ENCODE results near the gene APPBP2. TPM values are rescaled to one million over a fixed set of nuclear protein-coding genes. Genes with fewer than 3 reads are reported as not detected.

APPBP2 gene
- polyA plus RNA-seq, 4 donors: 5.7 to 31.5 (median 8.1) TPM

DNA sequence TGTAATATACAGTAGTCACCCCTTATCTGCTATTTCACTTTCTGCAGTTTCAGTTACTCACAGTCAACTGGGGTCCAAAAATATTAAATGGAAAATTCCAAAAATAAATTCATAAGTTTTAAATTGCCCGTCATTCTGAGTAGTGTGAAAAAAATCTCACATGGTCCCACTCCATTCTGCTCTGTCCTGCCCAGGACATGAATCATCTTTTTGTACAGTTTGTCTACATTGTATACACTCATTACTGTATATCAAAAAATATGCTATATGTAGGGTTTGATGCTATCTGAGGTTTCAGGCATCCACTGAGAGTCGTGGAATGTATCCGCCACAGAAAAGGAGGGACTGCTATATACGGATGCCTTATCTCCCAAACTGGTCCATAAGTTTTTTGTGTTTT is 16.0 kb upstream of the APPBP2 start:
- 86 to 94% (median 89%) methylated on average over 4 of the region's 4 CpGs for WGBS, 3 donors
- Histone ChIP-seq H3K9me3 (ENCODE audit: control insufficient read depth in 2 of 2, insufficient read depth in 1 of 2, low read depth in 1 of 2, low read length in 1 of 2) (no peaks in the 10 kb centered on the region), H3K27ac (ENCODE audit: low read depth in 1 of 3, low read length in 2 of 3) (no peak overlapping the region), H3K4me3 (ENCODE audit: low read depth in 1 of 3, low read length in 3 of 3) (no peak overlapping the region), H3K4me1 (ENCODE audit: control insufficient read depth in 3 of 3, insufficient read depth in 2 of 3, low read depth in 1 of 3, low read length in 2 of 3) (no peaks in the 10 kb centered on the region), H3K27me3 (ENCODE audit: control insufficient read depth in 3 of 3, insufficient read depth in 3 of 3, low read length in 3 of 3) (no peaks in the 10 kb centered on the region), H3K36me3 (ENCODE audit: control insufficient read depth in 3 of 3, insufficient read depth in 2 of 3, low read depth in 1 of 3, low read length in 3 of 3) (no peaks in the 10 kb centered on the region)
- DNase-seq (no peak), FAIRE-seq (no peak)

GRCh38 chr17:60540460-60540859 is 14.4 kb upstream of the APPBP2 start:
- DNase-seq: no peak
- 94 to 100% (median 98%) methylated on average over 1 of the region's 1 CpG for WGBS, 3 donors

GRCh38 chr17:60539807-60540206 is 13.8 kb upstream of the APPBP2 start:
- Histone ChIP-seq H3K36me3 (ENCODE audit: control insufficient read depth in 3 of 3, insufficient read depth in 2 of 3, low read depth in 1 of 3, low read length in 3 of 3) (no peaks in the 10 kb centered on the region), H3K27ac (ENCODE audit: low read depth in 1 of 3, low read length in 2 of 3) (no peak overlapping the region), H3K4me3 (ENCODE audit: low read depth in 1 of 3, low read length in 3 of 3) (no peak overlapping the region), H3K9me3 (ENCODE audit: control insufficient read depth in 2 of 2, insufficient read depth in 1 of 2, low read depth in 1 of 2, low read length in 1 of 2) (no peaks in the 10 kb centered on the region), H3K27me3 (ENCODE audit: control insufficient read depth in 3 of 3, insufficient read depth in 3 of 3, low read length in 3 of 3) (no peaks in the 10 kb centered on the region), H3K4me1 (ENCODE audit: control insufficient read depth in 3 of 3, insufficient read depth in 2 of 3, low read depth in 1 of 3, low read length in 2 of 3) (peaks cover 0 to under 1% (median 0%) of the 10 kb centered on the region in 3 donors)
- FAIRE-seq (no peak), DNase-seq (no peak)
- WGBS, 3 donors: 80 to 90% (median 89%) methylated on average over 2 of the region's 2 CpGs

More at GRCh38 chr17:60540460-60540859, 14.4 kb upstream of the APPBP2 start:
- Histone ChIP-seq H3K9me3 (ENCODE audit: control insufficient read depth in 2 of 2, insufficient read depth in 1 of 2, low read depth in 1 of 2, low read length in 1 of 2) (no peaks in the 10 kb centered on the region), H3K27ac (ENCODE audit: low read depth in 1 of 3, low read length in 2 of 3) (no peak overlapping the region), H3K27me3 (ENCODE audit: control insufficient read depth in 3 of 3, insufficient read depth in 3 of 3, low read length in 3 of 3) (no peaks in the 10 kb centered on the region), H3K4me1 (ENCODE audit: control insufficient read depth in 3 of 3, insufficient read depth in 2 of 3, low read depth in 1 of 3, low read length in 2 of 3) (no peaks in the 10 kb centered on the region), H3K36me3 (ENCODE audit: control insufficient read depth in 3 of 3, insufficient read depth in 2 of 3, low read depth in 1 of 3, low read length in 3 of 3) (no peaks in the 10 kb centered on the region), H3K4me3 (ENCODE audit: low read depth in 1 of 3, low read length in 3 of 3) (no peak overlapping the region)
- no peak for FAIRE-seq

- DNase-seq (no peak), FAIRE-seq (no peak)
- Histone ChIP-seq H3K27ac (ENCODE audit: low read depth in 1 of 3, low read length in 2 of 3) (no peak overlapping the region), H3K9me3 (ENCODE audit: control insufficient read depth in 2 of 2, insufficient read depth in 1 of 2, low read depth in 1 of 2, low read length in 1 of 2) (no peaks in the 10 kb centered on the region), H3K4me1 (ENCODE audit: control insufficient read depth in 3 of 3, insufficient read depth in 2 of 3, low read depth in 1 of 3, low read length in 2 of 3) (peaks cover 0 to 6% (median 3%) of the 10 kb centered on the region in 3 donors), H3K27me3 (ENCODE audit: control insufficient read depth in 3 of 3, insufficient read depth in 3 of 3, low read length in 3 of 3) (no peaks in the 10 kb centered on the region), H3K4me3 (ENCODE audit: low read depth in 1 of 3, low read length in 3 of 3) (no peak overlapping the region), H3K36me3 (ENCODE audit: control insufficient read depth in 3 of 3, insufficient read depth in 2 of 3, low read depth in 1 of 3, low read length in 3 of 3) (no peaks in the 10 kb centered on the region)
- WGBS, 3 donors: 86 to 92% (median 89%) methylated on average over 8 to 9 of the region's 9 CpGs
Measured at GRCh38 chr17:60538726-60539125, 12.7 kb upstream of the APPBP2 start.

GRCh38 chr17:60535382-60536279 is 9.6 kb upstream of the APPBP2 start:
- no peak overlapping the region for H3K4me3 ChIP-seq (ENCODE audit: low read depth in 1 of 3, low read length in 3 of 3)
- no peaks in the 10 kb centered on the region for H3K27me3 ChIP-seq (ENCODE audit: control insufficient read depth in 3 of 3, insufficient read depth in 3 of 3, low read length in 3 of 3)
- 60 to 84% (median 82%) methylated on average over 3 of the region's 3 CpGs for WGBS, 3 donors
- peaks cover 0 to 6% (median 3%) of the 10 kb centered on the region in 3 donors for H3K4me1 ChIP-seq (ENCODE audit: control insufficient read depth in 3 of 3, insufficient read depth in 2 of 3, low read depth in 1 of 3, low read length in 2 of 3)
- FAIRE-seq (no peak), DNase-seq (no peak)
- peak overlapping the region in 1 of 3 donors; percentile 16 for H3K27ac ChIP-seq (ENCODE audit: low read depth in 1 of 3, low read length in 2 of 3)
- H3K9me3 ChIP-seq (ENCODE audit: control insufficient read depth in 2 of 2, insufficient read depth in 1 of 2, low read depth in 1 of 2, low read length in 1 of 2): no peaks in the 10 kb centered on the region
- H3K36me3 ChIP-seq (ENCODE audit: control insufficient read depth in 3 of 3, insufficient read depth in 2 of 3, low read depth in 1 of 3, low read length in 3 of 3): no peaks in the 10 kb centered on the region

- H3K36me3 ChIP-seq (ENCODE audit: control insufficient read depth in 3 of 3, insufficient read depth in 2 of 3, low read depth in 1 of 3, low read length in 3 of 3): no peaks in the 10 kb centered on the region
- no peak overlapping the region for H3K4me3 ChIP-seq (ENCODE audit: low read depth in 1 of 3, low read length in 3 of 3)
- peaks cover 0 to 2% of the 10 kb centered on the region in 2 donors for H3K9me3 ChIP-seq (ENCODE audit: control insufficient read depth in 2 of 2, insufficient read depth in 1 of 2, low read depth in 1 of 2, low read length in 1 of 2)
- H3K4me1 ChIP-seq (ENCODE audit: control insufficient read depth in 3 of 3, insufficient read depth in 2 of 3, low read depth in 1 of 3, low read length in 2 of 3): peaks cover 0 to 6% (median 3%) of the 10 kb centered on the region in 3 donors
- no peak overlapping the region for H3K27ac ChIP-seq (ENCODE audit: low read depth in 1 of 3, low read length in 2 of 3)
- no peak for FAIRE-seq
- H3K27me3 ChIP-seq (ENCODE audit: control insufficient read depth in 3 of 3, insufficient read depth in 3 of 3, low read length in 3 of 3): no peaks in the 10 kb centered on the region
- WGBS, 3 donors: 18 to 65% (median 40%) methylated on average over 7 of the region's 7 CpGs
- peak; percentile 44 to 66 for DNase-seq
Measured at GRCh38 chr17:60534613-60535157, 8.6 kb upstream of the APPBP2 start.

DNA sequence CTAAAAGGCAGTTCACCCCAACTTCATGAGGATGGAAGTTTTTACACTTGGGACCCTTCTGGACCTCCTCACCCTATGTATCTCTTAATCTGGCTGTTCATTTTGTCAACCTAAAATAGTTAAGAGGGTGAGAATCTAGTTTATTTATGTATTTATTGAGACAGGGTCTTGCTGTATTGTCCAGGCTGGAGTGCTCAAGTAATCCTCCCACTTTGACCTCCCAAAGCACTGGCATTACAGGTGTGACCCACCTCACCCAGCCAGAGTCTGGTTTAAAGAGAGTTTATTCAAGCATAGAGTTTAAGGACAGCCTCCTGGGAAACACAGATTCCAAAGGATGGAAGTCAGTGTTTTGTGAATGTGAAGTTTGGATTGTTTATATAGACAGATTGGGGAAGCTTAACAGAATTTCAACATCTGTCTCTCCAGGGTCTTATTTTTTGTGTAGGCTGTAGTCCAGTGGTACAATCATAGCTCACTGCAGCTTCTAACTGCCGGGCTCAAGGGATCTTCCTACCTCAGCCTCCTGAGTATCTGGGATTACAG is 8.0 kb upstream of the APPBP2 start:
- WGBS, 3 donors: 11 to 55% (median 43%) methylated on average over 1 of the region's 1 CpG
- no peaks in the 10 kb centered on the region for H3K36me3 ChIP-seq (ENCODE audit: control insufficient read depth in 3 of 3, insufficient read depth in 2 of 3, low read depth in 1 of 3, low read length in 3 of 3)
- H3K27ac ChIP-seq (ENCODE audit: low read depth in 1 of 3, low read length in 2 of 3): no peak overlapping the region

GRCh38 chr17:60529806-60530205 is 3.8 kb upstream of the APPBP2 start:
- 89 to 96% (median 94%) methylated on average over 1 of the region's 1 CpG for WGBS, 3 donors
- FAIRE-seq: no peak
- peaks cover 0 to 3% of the 10 kb centered on the region in 2 donors for H3K9me3 ChIP-seq (ENCODE audit: control insufficient read depth in 2 of 2, insufficient read depth in 1 of 2, low read depth in 1 of 2, low read length in 1 of 2)

More for the DNA sequence above, 8.0 kb upstream of the APPBP2 start:
- H3K4me3 ChIP-seq (ENCODE audit: low read depth in 1 of 3, low read length in 3 of 3): no peak overlapping the region
- no peak for DNase-seq
- H3K4me1 ChIP-seq (ENCODE audit: control insufficient read depth in 3 of 3, insufficient read depth in 2 of 3, low read depth in 1 of 3, low read length in 2 of 3): peaks cover 0 to 6% (median 3%) of the 10 kb centered on the region in 3 donors
- peaks cover 0 to 3% of the 10 kb centered on the region in 2 donors for H3K9me3 ChIP-seq (ENCODE audit: control insufficient read depth in 2 of 2, insufficient read depth in 1 of 2, low read depth in 1 of 2, low read length in 1 of 2)
- FAIRE-seq: no peak
- no peaks in the 10 kb centered on the region for H3K27me3 ChIP-seq (ENCODE audit: control insufficient read depth in 3 of 3, insufficient read depth in 3 of 3, low read length in 3 of 3)

More at GRCh38 chr17:60529806-60530205, 3.8 kb upstream of the APPBP2 start:
- Histone ChIP-seq H3K27ac (ENCODE audit: low read depth in 1 of 3, low read length in 2 of 3) (no peak overlapping the region), H3K4me1 (ENCODE audit: control insufficient read depth in 3 of 3, insufficient read depth in 2 of 3, low read depth in 1 of 3, low read length in 2 of 3) (peaks cover 0 to 5% (median 3%) of the 10 kb centered on the region in 3 donors), H3K27me3 (ENCODE audit: control insufficient read depth in 3 of 3, insufficient read depth in 3 of 3, low read length in 3 of 3) (no peaks in the 10 kb centered on the region), H3K36me3 (ENCODE audit: control insufficient read depth in 3 of 3, insufficient read depth in 2 of 3, low read depth in 1 of 3, low read length in 3 of 3) (no peaks in the 10 kb centered on the region), H3K4me3 (ENCODE audit: low read depth in 1 of 3, low read length in 3 of 3) (no peak overlapping the region)
- DNase-seq: no peak

Data from small intestine (tissue), 7 donors.